HG02943 (cell line): ENCODE measurements around the gene ULBP2.

Experiments used
- ATAC-seq: cut with Tn5 transposase; IDR thresholded peaks from one replicate; pipeline ENCODE4 v1.9.1; 2021; ENCODE audit warnings: mild to moderate bottlenecking, low read depth, moderate library complexity; ENCODE audit not compliant: unreplicated experiment

The ULBP2 gene

GRCh38 chr6:149941583-149942460 lies at the start of gene ULBP2:
Gene ULBP2 (plus strand): TSS chr6:149942014. CDS start chr6:149942073, 59 bp downstream.
- no peak for ATAC-seq

GRCh38 chr6:149895048-149895590 lies 46.7 kb upstream of the ULBP2 start:
- no peak for ATAC-seq

GRCh38 chr6:149895833-149896271 lies 46.0 kb upstream of the ULBP2 start:
- ATAC-seq = no peak

GRCh38 chr6:149896491-149896890 lies 45.3 kb upstream of the ULBP2 start:
- ATAC-seq = no peak

- no peak for ATAC-seq
Observed at GRCh38 chr6:149897015-149897697, 44.7 kb upstream of the ULBP2 start.

- ATAC-seq = no peak
Observed at GRCh38 chr6:149897855-149898744, 43.7 kb upstream of the ULBP2 start, which contains the start of gene RAET1E. Gene RAET1E (minus strand): TSS chr6:149898113. CDS start chr6:149890901, 7,212 bp downstream.

GRCh38 chr6:149898966-149899365 lies 42.8 kb upstream of the ULBP2 start:
- ATAC-seq = no peak

- no peak for ATAC-seq
Observed at GRCh38 chr6:149899486-149899885, 42.3 kb upstream of the ULBP2 start.

GRCh38 chr6:149899926-149900619 lies 41.7 kb upstream of the ULBP2 start:
- no peak for ATAC-seq

- ATAC-seq = no peak
Observed at GRCh38 chr6:149900620-149901443, 41.0 kb upstream of the ULBP2 start.

GRCh38 chr6:149901444-149902140 lies 40.2 kb upstream of the ULBP2 start:
- ATAC-seq = no peak

- ATAC-seq = no peak
Observed at GRCh38 chr6:149903938-149904611, 37.7 kb upstream of the ULBP2 start.

- no peak for ATAC-seq
Observed at GRCh38 chr6:149904661-149905370, 37.0 kb upstream of the ULBP2 start.

GRCh38 chr6:149905371-149905910 lies 36.4 kb upstream of the ULBP2 start:
- no peak for ATAC-seq

- no peak for ATAC-seq
Observed at GRCh38 chr6:149905911-149906371, 35.9 kb upstream of the ULBP2 start.

- no peak for ATAC-seq
Observed at GRCh38 chr6:149906405-149906804, 35.4 kb upstream of the ULBP2 start.

GRCh38 chr6:149907317-149907716 lies 34.5 kb upstream of the ULBP2 start:
- no peak for ATAC-seq
